Fibroblast of lung (primary cell): ENCODE data around the gene SCUBE1. TPM values are rescaled to one million over a fixed set of nuclear protein-coding genes. Genes with fewer than 3 reads are reported as not detected.
A peak's percentile ranks its signal among the peaks of the same experiment; 100 is the strongest.

Source experiments
- DNase-seq, 2 donors: peaks; one replicate each; pipeline versions ENCODE4 v3.0.0 to v3.0.0-alpha.2; 2010; ENCODE audit warnings: low read depth in 2 of 2
- H2AFZ ChIP-seq: 2 replicates; pipeline ENCODE4 v1.5.1; 2012; ENCODE audit warnings: low read length, control low read depth, inconsistent platforms
- H3K27ac ChIP-seq: 2 replicates; pipeline ENCODE4 v1.5.1; 2011; ENCODE audit warnings: low read length, control low read depth; ENCODE audit not compliant: insufficient read depth
- H3K27me3 ChIP-seq: 2 replicates; pipeline ENCODE4 v1.5.1; 2011; ENCODE audit warnings: mild to moderate bottlenecking, low read length; ENCODE audit not compliant: control insufficient read depth, insufficient read depth
- H3K36me3 ChIP-seq: 2 replicates; pipeline ENCODE4 v1.5.1; 2011; ENCODE audit warnings: low read length; ENCODE audit not compliant: control insufficient read depth, insufficient read depth
- H3K4me1 ChIP-seq: 2 replicates; pipeline ENCODE4 v1.5.1; 2011; ENCODE audit warnings: low read length; ENCODE audit not compliant: control insufficient read depth, insufficient read depth; ENCODE audit errors: extremely low read depth
- H3K4me2 ChIP-seq: 2 replicates; pipeline ENCODE4 v1.5.1; 2011; ENCODE audit warnings: low read length, control low read depth; ENCODE audit not compliant: insufficient read depth; ENCODE audit errors: extremely low read depth
- H3K4me3 ChIP-seq, 4 experiments: fragments of 200-600 bp in 1 of 4; sonication (generic) in 1 of 4; replicated peaks in 1 of 4; 2 replicates each; pipeline ENCODE4 v1.5.1; 2011 to 2016; ENCODE audit warnings: low read length in 4 of 4, low read depth in 3 of 4, mild to moderate bottlenecking in 3 of 4, control low read depth in 2 of 4, inconsistent platforms in 1 of 4, mixed read lengths in 1 of 4; ENCODE audit not compliant: insufficient read depth in 1 of 4; ENCODE audit errors: control extremely low read depth in 1 of 4
- H3K79me2 ChIP-seq: 2 replicates; pipeline ENCODE4 v1.5.1; 2012; ENCODE audit warnings: mild to moderate bottlenecking, low read length, inconsistent platforms; ENCODE audit not compliant: control insufficient read depth, insufficient read depth
- H3K9ac ChIP-seq: 2 replicates; pipeline ENCODE4 v1.5.1; 2011; ENCODE audit warnings: mild to moderate bottlenecking, low read length, control low read depth; ENCODE audit not compliant: insufficient read depth
- H3K9me3 ChIP-seq: 2 replicates; pipeline ENCODE4 v1.5.1; 2012; ENCODE audit warnings: low read depth, low read length; ENCODE audit not compliant: control insufficient read depth, insufficient read depth
- H4K20me1 ChIP-seq: 2 replicates; pipeline ENCODE4 v1.5.1; 2011; ENCODE audit warnings: low read length; ENCODE audit not compliant: control insufficient read depth, insufficient read depth; ENCODE audit errors: extremely low read depth
- CTCF ChIP-seq, 2 donors: IDR thresholded peaks in 1 of 2; conservative IDR thresholded peaks in 1 of 2; 1 replicate in 1 of 2; 2 replicates in 1 of 2; pipeline ENCODE4 v1.5.1; 2011 to 2012; ENCODE audit warnings: low read length in 2 of 2, control low read depth in 1 of 2, inconsistent platforms in 1 of 2, low read depth in 1 of 2, mild to moderate bottlenecking in 1 of 2
- EZH2 ChIP-seq: IDR thresholded peaks from 2 replicates; pipeline ENCODE4 v1.5.1; 2012; ENCODE audit warnings: low read length, control low read depth, mild to moderate bottlenecking; ENCODE audit errors: missing control alignments
- polyA plus RNA-seq, 2 donors: library from polyadenylated mRNA; depleted of rRNA in 1 of 2; stranded (reverse) in 1 of 2; unstranded in 1 of 2; fragments of >200 nt; gene quantifications; 2 replicates each; pipeline ENCODE4 v1.2.1, GENCODE V29; 2011 to 2012; ENCODE audit warnings: missing spikeins in 1 of 2
- total RNA-seq: library from RNA; depleted of rRNA; stranded (reverse); fragments of >200 nt; gene quantifications from 2 replicates; pipeline ENCODE4 v1.2.1, GENCODE V29; 2014

SCUBE1 gene
- total and polyA plus RNA-seq, 2 donors (not counting 1 experiment from before 2014, with no cell fraction given), result 0.17 TPM; not detected in 1

- Histone ChIP-seq H3K9ac (no peak overlapping the region), H3K4me3 (no peak overlapping the region), H3K79me2 (no peaks in the 10 kb centered on the region), H3K4me1 (no peaks in the 10 kb centered on the region), H4K20me1 (no peaks in the 10 kb centered on the region), H3K36me3 (no peaks in the 10 kb centered on the region), H3K9me3 (no peaks in the 10 kb centered on the region), H2AFZ (no peak overlapping the region), H3K4me2 (no peak overlapping the region), H3K27me3 (peaks cover 2% of the 10 kb centered on the region), H3K27ac (no peak overlapping the region)
- peak; percentile 36 to 51 for DNase-seq
- no peak for TF ChIP-seq EZH2
- peak; percentile 83 to 94 for TF ChIP-seq CTCF (conservative IDR thresholded peaks at IDR 0.05 in 1 of 2, IDR thresholded peaks at IDR 0.05 in 1 of 2; ENCODE audit: low read depth in 1 of 2, low read length in 2 of 2)
Measured at GRCh38 chr22:43388420-43388851, 45.3 kb upstream of the SCUBE1 start.

- no peak overlapping the region for H2AFZ ChIP-seq
- TF ChIP-seq EZH2 (no peak), CTCF (conservative IDR thresholded peaks at IDR 0.05 in 1 of 2, IDR thresholded peaks at IDR 0.05 in 1 of 2; ENCODE audit: low read depth in 1 of 2, low read length in 2 of 2) (no peak)
- no peaks in the 10 kb centered on the region for H3K9me3 ChIP-seq
- peaks cover 2% of the 10 kb centered on the region for H3K27me3 ChIP-seq
- no peak overlapping the region for H3K27ac ChIP-seq
- H3K4me2 ChIP-seq, result no peak overlapping the region
- H3K9ac ChIP-seq, result no peak overlapping the region
- H3K79me2 ChIP-seq, result no peaks in the 10 kb centered on the region
- H4K20me1 ChIP-seq, result no peaks in the 10 kb centered on the region
- no peak overlapping the region for H3K4me3 ChIP-seq
- no peaks in the 10 kb centered on the region for H3K4me1 ChIP-seq
- no peaks in the 10 kb centered on the region for H3K36me3 ChIP-seq
- no peak for DNase-seq
Measured at GRCh38 chr22:43387815-43388214, 44.6 kb upstream of the SCUBE1 start.

GRCh38 chr22:43385770-43386641 is 42.8 kb upstream of the SCUBE1 start:
- H3K9ac ChIP-seq, result no peak overlapping the region
- no peaks in the 10 kb centered on the region for H3K4me1 ChIP-seq
- H3K27me3 ChIP-seq, result peaks cover 2% of the 10 kb centered on the region
- peak; percentile 51 to 72 for DNase-seq
- H3K36me3 ChIP-seq, result no peaks in the 10 kb centered on the region
- TF ChIP-seq EZH2 (no peak), CTCF (conservative IDR thresholded peaks at IDR 0.05 in 1 of 2, IDR thresholded peaks at IDR 0.05 in 1 of 2; ENCODE audit: low read depth in 1 of 2, low read length in 2 of 2) (peak; percentile 86 to 92)
- H4K20me1 ChIP-seq, result no peaks in the 10 kb centered on the region
- no peak overlapping the region for H2AFZ ChIP-seq
- peak overlapping the region; percentile 15 for H3K4me2 ChIP-seq
- H3K4me3 ChIP-seq, result no peak overlapping the region
- no peak overlapping the region for H3K27ac ChIP-seq
- no peaks in the 10 kb centered on the region for H3K9me3 ChIP-seq
- H3K79me2 ChIP-seq, result no peaks in the 10 kb centered on the region
